HT1080 (cell line): ENCODE results near the gene SMPDL3B. TPM values are rescaled to one million over a fixed set of nuclear protein-coding genes. Genes with fewer than 3 reads are reported as not detected.

ENCODE experiments used
- total RNA-seq: library from RNA; depleted of rRNA; stranded (reverse); fragments of >200 nt; shearing (Covaris generic); gene quantifications from 2 replicates; pipeline ENCODE4 v1.2.3, GENCODE V29; 2014; rRNA removed

The SMPDL3B gene
- total RNA-seq, 1 experiment from 2014 or later = 0.34 TPM

Other genes starting within 250 kb of the SMPDL3B start
- gene FAM76A, start 209.0 kb upstream of the SMPDL3B start, total RNA-seq = 7.4 and 13.2 TPM in 2 replicates
- 24.6 and 26.4 TPM in 2 replicates for gene STX12, start 161.8 kb upstream of the SMPDL3B start, total RNA-seq
- gene PPP1R8, start 104.2 kb upstream of the SMPDL3B start, total RNA-seq = 80.1 and 81.5 TPM in 2 replicates
- gene THEMIS2, start 62.5 kb upstream of the SMPDL3B start, total RNA-seq = not detected in 2 replicates
- 85.5 and 109 TPM in 2 replicates for gene RPA2, start 20.4 kb upstream of the SMPDL3B start, total RNA-seq
- gene XKR8, start 25.0 kb downstream of the SMPDL3B start, total RNA-seq = 5.5 and 9.4 TPM in 2 replicates
- gene EYA3, start 153.6 kb downstream of the SMPDL3B start, total RNA-seq = 18.0 and 19.5 TPM in 2 replicates
- 0.26 TPM in 1 of 2 replicates, not detected in the other for gene PTAFR, start 241.7 kb downstream of the SMPDL3B start, total RNA-seq